HG03175 (cell line): Measurements from ENCODE around the gene CAB39L.

Experiments
- ATAC-seq: cut with Tn5 transposase; IDR thresholded peaks from one replicate; pipeline ENCODE4 v1.9.1; 2021; ENCODE audit warnings: mild to moderate bottlenecking, moderate library complexity; ENCODE audit not compliant: unreplicated experiment

Gene CAB39L

GRCh38 chr13:49443704-49444523 lies at the start of gene CAB39L, which contains the start of gene SETDB2:
CAB39L (minus strand) TSS chr13:49444064; CDS start chr13:49382910, 61,154 bp downstream.
SETDB2 (plus strand) TSS chr13:49444274; CDS start chr13:49451894, 7,620 bp downstream.
- peak; percentile 93 for ATAC-seq

GRCh38 chr13:49488563-49488962 lies 44.7 kb upstream of the CAB39L start:
- no peak for ATAC-seq

- no peak for ATAC-seq
These were observed 37.9 kb upstream of the CAB39L start for GRCh38 chr13:49481788-49482187.

- no peak for ATAC-seq
These were observed 32.7 kb upstream of the CAB39L start for GRCh38 chr13:49476529-49476928.

- ATAC-seq: no peak
These were observed 28.3 kb upstream of the CAB39L start for GRCh38 chr13:49472186-49472585.

GRCh38 chr13:49466292-49466838 lies 22.5 kb upstream of the CAB39L start:
- no peak for ATAC-seq

- ATAC-seq: no peak
These were observed 20.9 kb upstream of the CAB39L start for GRCh38 chr13:49464621-49465325.

- no peak for ATAC-seq
These were observed 20.2 kb upstream of the CAB39L start for GRCh38 chr13:49464085-49464484.

GRCh38 chr13:49459580-49459979 lies 15.7 kb upstream of the CAB39L start:
- ATAC-seq: no peak

GRCh38 chr13:49457221-49457620 lies 13.4 kb upstream of the CAB39L start:
- no peak for ATAC-seq

- ATAC-seq: no peak
These were observed 12.3 kb upstream of the CAB39L start for GRCh38 chr13:49456156-49456555.

GRCh38 chr13:49455007-49455398 lies 11.1 kb upstream of the CAB39L start:
- peak; percentile 38 for ATAC-seq

- peak; percentile 97 for ATAC-seq
These were observed 10.6 kb upstream of the CAB39L start for GRCh38 chr13:49454388-49455006.

GRCh38 chr13:49453465-49453864 lies 9.6 kb upstream of the CAB39L start:
- ATAC-seq: no peak

- no peak for ATAC-seq
These were observed 9.0 kb upstream of the CAB39L start for GRCh38 chr13:49452725-49453457.

GRCh38 chr13:49450105-49450819 lies 6.4 kb upstream of the CAB39L start:
- ATAC-seq: no peak

- no peak for ATAC-seq
These were observed 4.9 kb upstream of the CAB39L start for GRCh38 chr13:49448753-49449152.

- no peak for ATAC-seq
These were observed 2.6 kb upstream of the CAB39L start for GRCh38 chr13:49446473-49446872.

- peak; percentile 11 for ATAC-seq
These were observed 896 bp upstream of the CAB39L start for GRCh38 chr13:49444524-49445395.
